NB4 (cell line): ENCODE measurements around the gene POLD4.

Source experiments
- CTCF ChIP-seq: IDR thresholded peaks from one replicate; pipeline ENCODE4 v1.5.1; 2012; ENCODE audit warnings: low read depth, low read length
- MAX ChIP-seq: IDR thresholded peaks from 2 replicates; pipeline ENCODE4 v1.6.1; 2011; ENCODE audit warnings: low read depth, low read length
- MYC ChIP-seq: IDR thresholded peaks from 2 replicates; pipeline ENCODE4 v1.6.1; 2011; ENCODE audit warnings: low read depth, low read length
- POLR2A ChIP-seq: IDR thresholded peaks from 2 replicates; pipeline ENCODE4 v1.6.1; 2011; ENCODE audit warnings: mild to moderate bottlenecking; ENCODE audit not compliant: insufficient read length; ENCODE audit errors: extremely low read depth

- TF ChIP-seq POLR2A (peak; percentile 69), CTCF (no peak), MYC (peak; percentile 99), MAX (peak; percentile 100)
Measured at GRCh38 chr11:67391304-67392182, 38.2 kb upstream of the POLD4 start, which contains the start of gene RAD9A.
